ENCODE measurements around the gene CBARP.
A peak's percentile ranks its signal among the peaks of the same experiment; 100 is the strongest.
"Not testable (repeated sequence)": the region's sequence is repeated elsewhere in the genome, so short reads cannot be mapped to it uniquely, and the experiment has no call there.

The CBARP gene

DNA sequence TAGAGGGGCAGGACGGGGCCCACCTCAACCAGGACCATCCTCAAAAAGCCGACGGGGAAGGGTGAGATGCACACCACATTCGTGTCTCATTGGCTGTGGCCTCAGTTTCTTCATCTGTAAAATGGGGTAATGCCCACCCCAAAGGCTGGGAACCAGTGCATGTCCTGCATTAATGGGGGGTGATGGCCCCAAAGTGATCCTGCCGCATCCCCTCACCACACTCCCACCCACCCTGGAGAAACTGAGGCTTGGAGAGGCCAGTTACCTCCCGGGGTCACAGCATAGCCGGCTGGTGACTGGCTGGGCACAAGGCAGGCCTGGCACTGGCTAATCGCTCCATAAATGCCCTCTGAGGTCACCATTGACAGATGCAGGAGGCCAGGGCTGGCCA lies 9.9 kb upstream of the CBARP start:
- DNase-seq (ENCODE audit: extremely low spot score) = no peak
- TF ChIP-seq, protein P1, sequence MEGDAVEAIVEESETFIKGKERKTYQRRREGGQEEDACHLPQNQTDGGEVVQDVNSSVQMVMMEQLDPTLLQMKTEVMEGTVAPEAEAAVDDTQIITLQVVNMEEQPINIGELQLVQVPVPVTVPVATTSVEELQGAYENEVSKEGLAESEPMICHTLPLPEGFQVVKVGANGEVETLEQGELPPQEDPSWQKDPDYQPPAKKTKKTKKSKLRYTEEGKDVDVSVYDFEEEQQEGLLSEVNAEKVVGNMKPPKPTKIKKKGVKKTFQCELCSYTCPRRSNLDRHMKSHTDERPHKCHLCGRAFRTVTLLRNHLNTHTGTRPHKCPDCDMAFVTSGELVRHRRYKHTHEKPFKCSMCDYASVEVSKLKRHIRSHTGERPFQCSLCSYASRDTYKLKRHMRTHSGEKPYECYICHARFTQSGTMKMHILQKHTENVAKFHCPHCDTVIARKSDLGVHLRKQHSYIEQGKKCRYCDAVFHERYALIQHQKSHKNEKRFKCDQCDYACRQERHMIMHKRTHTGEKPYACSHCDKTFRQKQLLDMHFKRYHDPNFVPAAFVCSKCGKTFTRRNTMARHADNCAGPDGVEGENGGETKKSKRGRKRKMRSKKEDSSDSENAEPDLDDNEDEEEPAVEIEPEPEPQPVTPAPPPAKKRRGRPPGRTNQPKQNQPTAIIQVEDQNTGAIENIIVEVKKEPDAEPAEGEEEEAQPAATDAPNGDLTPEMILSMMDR (IDR thresholded peaks at IDR 0.05; ENCODE audit: control extremely low read depth, extremely low read depth, low read depth, missing control alignments) = no peak
- POLR2A ChIA-PET = no interaction called here
- CTCF ChIA-PET = interaction anchor here (9.8 kb wide), 1 partner anchor 14 kb away, joined by 491 read pairs; the partner anchor contains the start of gene CIRBP

DNA sequence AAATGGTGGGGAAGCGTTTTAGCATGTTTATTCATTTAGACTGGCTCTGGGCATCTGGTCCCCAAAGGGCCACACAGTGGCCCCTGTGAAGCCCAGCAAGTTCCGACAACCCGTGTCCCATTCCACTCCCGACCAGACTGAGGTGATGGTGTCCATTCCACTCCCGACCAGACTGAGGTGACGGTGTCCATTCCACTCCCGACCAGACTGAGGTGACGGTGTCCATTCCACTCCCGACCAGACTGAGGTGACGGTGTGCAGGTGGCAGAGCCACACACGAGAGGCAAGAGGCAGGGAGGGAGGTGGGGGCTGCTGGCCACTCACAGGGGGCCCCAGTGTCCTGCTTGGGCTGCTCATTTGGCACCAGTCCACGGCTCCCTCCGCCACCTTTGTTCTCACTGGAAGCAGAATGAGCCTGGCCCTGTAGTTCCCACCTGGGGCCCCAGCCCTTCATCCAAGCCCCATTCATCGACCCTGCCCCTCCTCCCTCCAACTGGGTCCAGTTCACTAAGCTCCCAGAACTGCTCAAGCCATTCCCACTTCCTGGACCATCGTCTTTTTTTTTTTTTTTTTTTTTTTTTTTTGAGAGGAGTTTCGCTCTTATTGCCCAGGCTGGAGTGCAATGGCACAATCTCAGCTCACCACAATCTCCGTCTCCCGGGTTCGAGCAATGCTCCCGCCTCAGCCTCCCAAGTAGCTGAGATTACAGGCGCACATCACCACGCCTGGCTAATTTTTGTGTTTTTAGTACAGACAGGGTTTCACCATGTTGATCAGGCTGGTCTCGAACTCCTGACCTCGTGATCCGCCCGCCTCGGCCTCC lies 8.7 kb upstream of the CBARP start:
- POLR2A ChIA-PET = interaction anchor here (4.0 kb wide), 1 partner anchor 21 kb away, joined by 65 read pairs; the partner anchor contains the start of gene CIRBP
- CTCF ChIA-PET = interaction anchor here (9.8 kb wide), 1 partner anchor 15 kb away, joined by 491 read pairs; the partner anchor contains the start of gene CIRBP

DNA sequence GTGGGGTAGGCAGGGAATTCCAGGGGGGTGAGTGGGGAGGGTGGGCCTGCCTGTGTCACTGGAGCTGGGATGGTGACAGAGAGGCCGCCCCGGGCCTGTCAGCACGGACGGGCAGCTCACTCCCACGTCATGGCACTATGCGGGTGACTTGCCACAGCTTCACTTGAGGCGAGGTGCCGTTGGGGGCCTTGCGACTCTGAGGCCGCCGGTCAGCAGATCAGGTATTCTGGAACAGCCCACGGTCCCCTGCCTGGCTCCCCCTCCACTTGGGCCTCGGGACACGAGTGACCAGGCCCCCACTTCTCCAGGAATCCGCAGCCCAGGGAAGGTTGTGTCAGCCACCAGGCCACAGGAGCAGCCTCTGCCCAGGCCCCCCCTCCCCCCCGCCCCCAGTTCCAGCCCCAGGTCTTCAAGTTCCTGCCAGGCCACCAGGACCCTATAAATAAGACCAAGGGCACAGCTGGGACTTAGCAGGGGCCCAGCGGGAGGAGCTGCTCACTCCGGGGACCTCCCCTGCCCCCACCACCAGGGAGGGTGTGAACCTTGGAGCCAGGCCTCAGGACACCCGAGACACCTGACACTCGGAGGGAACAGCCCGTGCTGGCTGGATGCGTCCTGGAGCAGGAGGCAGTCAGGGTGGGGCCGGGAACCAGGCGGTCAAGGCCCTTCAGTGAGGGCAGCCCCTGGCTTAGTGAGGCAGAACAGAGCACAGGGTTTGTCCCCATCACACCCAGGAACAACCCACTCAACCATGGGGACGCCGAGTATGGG lies 7.9 kb upstream of the CBARP start:
- no peak for DNase-seq (ENCODE audit: extremely low spot score)
- TF ChIP-seq, protein P1 (IDR thresholded peaks at IDR 0.05; ENCODE audit: control extremely low read depth, extremely low read depth, low read depth, missing control alignments) = no peak
- ChIA-PET CTCF (interaction anchor here (1.1 to 9.8 kb wide), 4 partner anchors 16 to 326 kb away, joined by 3 to 491 read pairs (median 26); partner anchors contain the start of gene CIRBP), POLR2A (interaction anchor here (4.0 kb wide), 1 partner anchor 22 kb away, joined by 65 read pairs; the partner anchor contains the start of gene CIRBP)

More for the DNA sequence above, 8.7 kb upstream of the CBARP start:
- not testable (repeated sequence) for DNase-seq (ENCODE audit: extremely low spot score)

DNA sequence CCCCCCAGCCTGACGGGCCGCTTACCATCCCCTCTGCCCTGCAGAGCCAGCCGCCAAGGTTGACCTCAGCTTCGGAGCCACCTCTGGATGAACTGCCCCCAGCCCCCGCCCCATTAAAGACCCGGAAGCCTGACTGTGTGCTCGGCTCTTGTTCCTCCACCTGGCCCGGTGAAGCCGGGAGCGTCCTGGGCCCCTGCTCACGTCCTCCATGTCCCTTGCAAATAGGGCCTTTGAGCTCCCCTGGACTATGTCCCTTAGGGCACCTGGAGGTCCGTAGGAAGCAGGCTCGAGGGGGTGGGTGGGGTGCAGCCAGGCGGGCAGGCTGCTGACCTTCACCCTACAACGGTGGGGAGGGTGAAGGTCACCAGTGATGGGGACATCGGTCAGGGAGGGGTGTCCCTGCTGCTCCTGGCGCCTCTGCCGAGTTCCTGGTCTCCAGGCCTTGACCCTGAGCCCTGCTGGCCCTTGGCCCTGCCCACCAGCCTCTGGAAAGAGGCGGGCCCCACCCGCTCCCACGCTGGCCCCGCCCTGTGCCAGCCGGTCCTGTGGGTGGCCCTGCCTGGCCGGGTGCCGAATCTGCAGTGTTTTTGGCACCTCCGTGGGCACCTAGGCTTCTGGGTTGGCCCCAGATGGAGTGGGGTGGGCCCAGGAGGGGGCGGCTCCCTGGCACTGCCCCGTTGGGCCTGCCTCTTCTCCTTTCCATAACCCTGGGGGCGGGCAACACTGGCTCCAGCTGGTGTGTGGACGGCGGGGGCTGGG lies 7.1 kb upstream of the CBARP start:
- POLR2A ChIA-PET = interaction anchor here (1.1 to 4.0 kb wide), 4 partner anchors 23 to 134 kb away, joined by 4 to 65 read pairs (median 6); partner anchors contain the start of gene CIRBP
- CTCF ChIA-PET = interaction anchor here (0.6 to 9.8 kb wide), 43 partner anchors 10 to 475 kb away, joined by 3 to 491 read pairs (median 4); partner anchors contain the start of genes ARHGAP45, CIRBP, CNN2 and FAM174C

DNA sequence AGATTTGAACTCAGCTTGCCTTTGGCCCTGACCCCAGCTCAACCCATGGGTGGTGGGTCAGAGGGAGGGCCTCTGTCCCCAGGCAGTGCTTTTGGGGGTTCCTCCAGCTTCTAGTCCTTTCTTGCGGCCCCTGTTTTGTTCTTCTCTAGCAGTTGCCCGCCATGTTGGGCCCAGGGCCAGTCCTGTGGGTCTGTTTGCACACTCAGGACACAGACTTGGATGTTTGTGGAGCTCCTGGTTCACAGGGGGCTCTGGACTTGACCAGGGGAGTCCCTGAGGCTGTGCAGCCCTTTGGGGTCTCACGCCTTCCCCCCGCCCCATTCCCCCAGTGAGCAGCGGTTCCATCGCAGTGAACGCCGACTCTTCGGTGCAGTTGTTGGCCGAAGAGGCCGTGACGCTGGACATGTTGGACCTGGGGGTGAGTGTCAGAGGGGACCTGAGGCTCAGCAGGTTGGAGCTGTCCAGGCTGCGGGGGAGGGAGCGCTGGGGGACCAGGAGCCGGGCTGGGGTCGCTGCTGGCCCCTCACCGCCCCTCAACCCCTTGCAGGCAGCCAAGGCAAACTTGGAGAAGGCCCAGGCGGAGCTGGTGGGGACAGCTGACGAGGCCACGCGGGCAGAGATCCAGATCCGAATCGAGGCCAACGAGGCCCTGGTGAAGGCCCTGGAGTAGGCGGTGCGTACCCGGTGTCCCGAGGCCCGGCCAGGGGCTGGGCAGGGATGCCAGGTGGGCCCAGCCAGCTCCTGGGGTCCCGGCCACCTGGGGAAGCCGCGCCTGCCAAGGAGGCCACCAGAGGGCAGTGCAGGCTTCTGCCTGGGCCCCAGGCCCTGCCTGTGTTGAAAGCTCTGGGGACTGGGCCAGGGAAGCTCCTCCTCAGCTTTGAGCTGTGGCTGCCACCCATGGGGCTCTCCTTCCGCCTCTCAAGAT lies 6.2 kb upstream of the CBARP start:
- DNase-seq (ENCODE audit: extremely low spot score) = peak; percentile 87
- TF ChIP-seq, protein P1 (IDR thresholded peaks at IDR 0.05; ENCODE audit: control extremely low read depth, extremely low read depth, low read depth, missing control alignments) = peak; percentile 87

More for the DNA sequence above, 7.1 kb upstream of the CBARP start:
- DNase-seq (ENCODE audit: extremely low spot score) = no peak
- TF ChIP-seq, protein P1 (IDR thresholded peaks at IDR 0.05; ENCODE audit: control extremely low read depth, extremely low read depth, low read depth, missing control alignments) = no peak

More for the DNA sequence above, 6.2 kb upstream of the CBARP start:
- ChIA-PET CTCF (interaction anchor here (0.6 to 9.8 kb wide), 45 partner anchors 9 to 474 kb away, joined by 3 to 491 read pairs (median 4); partner anchors contain the start of genes ARHGAP45, CIRBP, CNN2 and FAM174C), POLR2A (interaction anchor here (1.1 to 4.0 kb wide), 4 partner anchors 24 to 133 kb away, joined by 4 to 65 read pairs (median 6); partner anchors contain the start of gene CIRBP)
